HG03571 (cell line): Measurements from ENCODE around the gene HID1.

Experiments
- ATAC-seq: cut with Tn5 transposase; IDR thresholded peaks from one replicate; pipeline ENCODE4 v1.9.1; 2021; ENCODE audit not compliant: unreplicated experiment

HID1 gene

GRCh38 chr17:74903034-74903433 is 69.5 kb downstream of the HID1 start:
- no peak for ATAC-seq

- ATAC-seq: no peak
These were observed 71.0 kb downstream of the HID1 start for GRCh38 chr17:74901353-74902135.
